ENCODE measurements around the gene EIF3A. TPM values are rescaled to one million over a fixed set of nuclear protein-coding genes. Genes with fewer than 3 reads are reported as not detected.

Gene EIF3A
- polyA plus RNA-seq, 1 donor from 2014 or later, result 38.6 TPM

DNA sequence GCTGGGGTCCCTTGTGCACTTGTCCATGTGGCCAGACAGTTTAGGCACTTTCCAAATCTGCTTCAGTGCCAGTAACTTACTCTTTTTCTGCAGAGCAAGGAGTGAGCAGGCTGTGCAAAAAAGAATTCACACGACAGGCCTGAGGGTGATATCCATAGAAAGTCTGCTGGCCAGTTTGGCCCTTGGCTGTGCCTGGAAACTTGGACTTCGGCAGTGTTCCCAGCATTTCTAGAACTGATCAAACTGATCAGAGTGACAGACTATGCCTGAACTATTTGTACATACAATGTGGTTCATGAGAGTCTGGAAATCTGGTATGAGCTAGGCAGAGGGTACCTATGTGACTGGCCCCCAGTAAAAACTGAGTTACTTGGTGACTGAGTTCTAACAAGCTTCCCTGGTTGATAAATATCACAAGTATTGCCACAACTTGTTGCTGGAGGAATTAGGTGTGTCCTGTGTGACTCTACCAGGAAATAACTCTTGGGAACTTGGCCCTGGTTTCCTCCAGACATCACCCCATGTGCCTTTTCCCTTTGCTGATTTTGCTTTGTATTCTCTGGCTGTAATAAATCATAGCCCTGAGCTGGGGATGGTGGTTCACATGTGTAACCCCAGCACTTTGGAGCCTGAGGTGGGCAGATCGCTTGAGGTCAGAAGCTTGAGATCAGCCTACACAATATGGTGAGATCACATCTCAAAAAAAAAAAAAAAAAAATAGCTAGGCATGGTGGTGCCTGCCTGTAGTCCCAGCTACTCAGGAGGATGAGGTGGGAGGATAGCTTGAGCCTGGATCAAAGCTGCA lies 20.0 kb upstream of the EIF3A start:
- H4K20me1 ChIP-seq (ENCODE audit: insufficient read depth), result no peaks in the 10 kb centered on the region

DNA sequence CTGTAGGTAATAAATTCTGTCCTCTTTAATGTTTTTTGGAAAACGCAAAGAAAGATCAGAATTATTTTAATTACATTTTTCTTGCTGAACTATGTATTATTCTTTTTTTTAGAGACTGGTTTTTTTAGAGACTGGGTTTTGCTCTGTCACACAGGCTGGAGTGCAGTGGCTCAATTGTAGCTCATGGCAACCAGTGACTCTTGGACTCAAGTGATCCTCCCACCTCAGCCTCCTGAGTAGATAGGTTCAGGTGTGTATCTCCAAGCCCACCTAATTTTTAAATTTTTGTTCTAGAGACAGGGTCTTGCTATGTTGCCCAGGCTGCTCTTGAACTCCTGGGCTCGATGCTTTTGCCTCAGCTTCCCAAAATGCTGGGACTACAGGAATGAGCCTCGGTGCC lies 18.0 kb upstream of the EIF3A start:
- Histone ChIP-seq H3K4me3 (ENCODE audit: low read length) (no peak overlapping the region), H3K9me2 (ENCODE audit: insufficient read depth, low read length) (no peaks in the 10 kb centered on the region), H3K79me2 (replicated peaks; ENCODE audit: insufficient read depth, low read length) (no peaks in the 10 kb centered on the region), H3K9ac (ENCODE audit: low read length) (no peak overlapping the region), H3K27me3 (ENCODE audit: insufficient read depth, low read depth, low read length) (no peaks in the 10 kb centered on the region), H3F3A (ENCODE audit: insufficient read depth, low read length, poor library complexity, severe bottlenecking) (no peaks in the 10 kb centered on the region), H3K36me3 (ENCODE audit: insufficient read depth, low read length) (no peaks in the 10 kb centered on the region), H2AFZ (ENCODE audit: low read depth, low read length) (no peak overlapping the region), H4K20me1 (ENCODE audit: insufficient read depth) (no peaks in the 10 kb centered on the region), H3K27ac (ENCODE audit: low read length) (no peak overlapping the region), H3K4me2 (ENCODE audit: low read length) (no peak overlapping the region), H3K9me3 (ENCODE audit: low read length) (no peaks in the 10 kb centered on the region)
- TF ChIP-seq REST (IDR thresholded peaks at IDR 0.05; ENCODE audit: borderline replicate concordance), result no peak
- no peak for TF ChIP-seq POLR2AphosphoS5 (IDR thresholded peaks at IDR 0.05)
- no peak for TF ChIP-seq TAF1 (IDR thresholded peaks at IDR 0.05; ENCODE audit: low read depth)
- no peak for TF ChIP-seq EP300 (conservative IDR thresholded peaks at IDR 0.05; ENCODE audit: poor library complexity, severe bottlenecking)
- no peak for TF ChIP-seq EZH2 (IDR thresholded peaks at IDR 0.05; ENCODE audit: borderline replicate concordance, insufficient read depth, low read length, poor library complexity, severe bottlenecking)
- no peak for TF ChIP-seq SMC3 (conservative IDR thresholded peaks at IDR 0.05; ENCODE audit: poor library complexity)
- TF ChIP-seq MXI1 (conservative IDR thresholded peaks at IDR 0.05; ENCODE audit: poor library complexity, severe bottlenecking), result no peak

More for the DNA sequence above, 20.0 kb upstream of the EIF3A start:
- no peak overlapping the region for H3K4me3 ChIP-seq (ENCODE audit: low read length)
- H3F3A ChIP-seq (ENCODE audit: insufficient read depth, low read length, poor library complexity, severe bottlenecking), result no peaks in the 10 kb centered on the region
- H3K4me2 ChIP-seq (ENCODE audit: low read length), result no peak overlapping the region
- no peaks in the 10 kb centered on the region for H3K9me3 ChIP-seq (ENCODE audit: low read length)
- no peak overlapping the region for H3K27ac ChIP-seq (ENCODE audit: low read length)
- H3K36me3 ChIP-seq (ENCODE audit: insufficient read depth, low read length), result no peaks in the 10 kb centered on the region
- peaks cover 8% of the 10 kb centered on the region for H3K79me2 ChIP-seq (replicated peaks; ENCODE audit: insufficient read depth, low read length)
- no peak overlapping the region for H3K9ac ChIP-seq (ENCODE audit: low read length)
- no peaks in the 10 kb centered on the region for H3K9me2 ChIP-seq (ENCODE audit: insufficient read depth, low read length)
- H3K27me3 ChIP-seq (ENCODE audit: insufficient read depth, low read depth, low read length), result no peaks in the 10 kb centered on the region
- no peak for TF ChIP-seq EZH2 (IDR thresholded peaks at IDR 0.05; ENCODE audit: borderline replicate concordance, insufficient read depth, low read length, poor library complexity, severe bottlenecking)
- TF ChIP-seq SMC3 (conservative IDR thresholded peaks at IDR 0.05; ENCODE audit: poor library complexity), result no peak
- TF ChIP-seq CTCF (IDR thresholded peaks at IDR 0.05; ENCODE audit: poor library complexity, severe bottlenecking), result no peak
- TF ChIP-seq MXI1 (conservative IDR thresholded peaks at IDR 0.05; ENCODE audit: poor library complexity, severe bottlenecking), result no peak
- no peak for TF ChIP-seq REST (IDR thresholded peaks at IDR 0.05; ENCODE audit: borderline replicate concordance)
- TF ChIP-seq RAD21 (conservative IDR thresholded peaks at IDR 0.05), result no peak
- TF ChIP-seq EP300 (conservative IDR thresholded peaks at IDR 0.05; ENCODE audit: poor library complexity, severe bottlenecking), result no peak
- TF ChIP-seq POLR2AphosphoS5 (IDR thresholded peaks at IDR 0.05), result no peak
- TF ChIP-seq TAF1 (IDR thresholded peaks at IDR 0.05; ENCODE audit: low read depth), result no peak
- no peak overlapping the region for H2AFZ ChIP-seq (ENCODE audit: low read depth, low read length)
